Sigmoid colon (tissue), 7 donors: ENCODE data around the gene TSEN15. TPM values are rescaled to one million over a fixed set of nuclear protein-coding genes. Genes with fewer than 3 reads are reported as not detected.

Source experiments
- DNase-seq: peaks from one replicate; pipeline ENCODE4 v3.0.0-alpha.2; 2019
- H3K27ac ChIP-seq, 4 donors: fragments of 200-600 bp; sonication (generic); one replicate each; pipeline ENCODE4 v1.5.1; 2016 to 2019; ENCODE audit warnings: mild to moderate bottlenecking in 1 of 4
- H3K27me3 ChIP-seq, 3 donors: fragments of 200-600 bp; sonication (generic); one replicate each; pipeline ENCODE4 v1.5.1; 2019; ENCODE audit warnings: mild to moderate bottlenecking in 1 of 3
- H3K36me3 ChIP-seq, 4 donors: fragments of 200-600 bp; sonication (generic); one replicate each; pipeline ENCODE4 v1.5.1; 2016 to 2019
- H3K4me1 ChIP-seq, 4 donors: fragments of 200-600 bp; sonication (generic); one replicate each; pipeline ENCODE4 v1.5.1; 2017 to 2019
- H3K4me3 ChIP-seq, 4 donors: fragments of 200-600 bp; sonication (generic); one replicate each; pipeline ENCODE4 v1.5.1; 2017 to 2019; ENCODE audit warnings: mild to moderate bottlenecking in 2 of 4, moderate library complexity in 1 of 4
- H3K9me3 ChIP-seq, 4 donors: fragments of 200-600 bp in 3 of 4; sonication (generic) in 3 of 4; one replicate each; pipeline versions ENCODE4 v1.5.1 to v1.6.1; 2013 to 2019
- EP300 ChIP-seq, 4 donors: sonication (generic); formaldehyde crosslinking; IDR thresholded peaks; one replicate each; pipeline ENCODE4 v1.6.1; 2017; ENCODE audit warnings: antibody characterized with exemption in 4 of 4
- POLR2A ChIP-seq, 2 donors: fragments of 450-650 bp; IDR thresholded peaks; one replicate each; pipeline ENCODE4 v1.6.1; 2016; ENCODE audit warnings: antibody characterized with exemption in 2 of 2, mild to moderate bottlenecking in 2 of 2, moderate library complexity in 2 of 2
- POLR2AphosphoS5 ChIP-seq, 4 donors: sonication (generic); formaldehyde crosslinking; IDR thresholded peaks; one replicate each; pipeline ENCODE4 v1.6.1; 2017; ENCODE audit warnings: antibody characterized with exemption in 4 of 4
- WGBS, 2 donors: extraction: QIAGEN DNeasy Blood & Tissue Kit; methylation state at CpG; one replicate each; pipeline ENCODE4 v1.1.7; 2013; 5-methylcytosine and 5-hydroxymethylcytosine counted together
- intact Hi-C: fragments of 100-400 bp; cut with DNase I; formaldehyde crosslinking; loops from one replicate; pipeline ENCODE4 v1.15.1; 2023
- polyA plus RNA-seq, 3 donors: library from polyadenylated mRNA; stranded (reverse); fragments of 200-250 nt; gene quantifications; one replicate each; pipeline ENCODE4 v1.2.3, GENCODE V29; 2013
- total RNA-seq, 4 donors: library from RNA; depleted of rRNA; stranded (reverse); fragments of >200 nt; gene quantifications; one replicate each; pipeline ENCODE4 v1.1.0, GENCODE V29; 2016
- TF ChIP-seq, protein P1 (sequence below), 4 experiments: fragments of 450-650 bp in 3 of 4; fragments of 200-600 bp in 1 of 4; IDR thresholded peaks; one replicate each; pipeline ENCODE4 v1.5.1; 2016 to 2019; ENCODE audit warnings: antibody characterized with exemption in 4 of 4, mild to moderate bottlenecking in 3 of 4, moderate library complexity in 2 of 4
- donor health status: healthy with polysubstance abuse.
- donor health status: Bipolar disorder and iron deficiency.
- donor health status: healthy.

The TSEN15 gene
- total and polyA plus RNA-seq, 7 donors: 8.4 to 56.4 (median 29.4) TPM

DNA sequence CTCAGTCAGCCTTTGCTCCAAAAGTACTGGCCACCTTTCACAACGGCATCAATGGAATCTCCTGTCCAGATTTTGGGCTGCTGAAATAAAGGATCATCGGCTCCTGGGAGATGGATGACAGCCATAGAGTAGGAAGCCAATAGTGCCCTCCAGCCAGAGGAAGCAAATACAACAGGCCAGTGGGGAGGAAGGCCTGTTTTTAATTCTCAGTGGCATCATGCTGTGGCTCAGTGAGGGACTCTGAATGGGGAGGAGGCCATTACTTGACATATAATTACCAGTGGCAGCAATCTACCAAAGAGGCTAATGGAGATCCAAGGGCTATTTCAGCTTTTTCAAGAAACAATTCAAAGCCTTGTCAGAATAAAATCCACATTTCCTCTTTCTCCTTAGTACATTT is 40.7 kb upstream of the TSEN15 start:
- WGBS, 2 donors: 74 to 89% methylated on average over 2 of the region's 2 CpGs
- H3K9me3 ChIP-seq: no peaks in the 10 kb centered on the region
- H3K4me1 ChIP-seq: no peaks in the 10 kb centered on the region
- intact Hi-C loops: no loop called here
- H3K27me3 ChIP-seq: no peaks in the 10 kb centered on the region
- no peaks in the 10 kb centered on the region for H3K36me3 ChIP-seq
- TF ChIP-seq, protein P1, sequence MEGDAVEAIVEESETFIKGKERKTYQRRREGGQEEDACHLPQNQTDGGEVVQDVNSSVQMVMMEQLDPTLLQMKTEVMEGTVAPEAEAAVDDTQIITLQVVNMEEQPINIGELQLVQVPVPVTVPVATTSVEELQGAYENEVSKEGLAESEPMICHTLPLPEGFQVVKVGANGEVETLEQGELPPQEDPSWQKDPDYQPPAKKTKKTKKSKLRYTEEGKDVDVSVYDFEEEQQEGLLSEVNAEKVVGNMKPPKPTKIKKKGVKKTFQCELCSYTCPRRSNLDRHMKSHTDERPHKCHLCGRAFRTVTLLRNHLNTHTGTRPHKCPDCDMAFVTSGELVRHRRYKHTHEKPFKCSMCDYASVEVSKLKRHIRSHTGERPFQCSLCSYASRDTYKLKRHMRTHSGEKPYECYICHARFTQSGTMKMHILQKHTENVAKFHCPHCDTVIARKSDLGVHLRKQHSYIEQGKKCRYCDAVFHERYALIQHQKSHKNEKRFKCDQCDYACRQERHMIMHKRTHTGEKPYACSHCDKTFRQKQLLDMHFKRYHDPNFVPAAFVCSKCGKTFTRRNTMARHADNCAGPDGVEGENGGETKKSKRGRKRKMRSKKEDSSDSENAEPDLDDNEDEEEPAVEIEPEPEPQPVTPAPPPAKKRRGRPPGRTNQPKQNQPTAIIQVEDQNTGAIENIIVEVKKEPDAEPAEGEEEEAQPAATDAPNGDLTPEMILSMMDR (IDR thresholded peaks at IDR 0.05): no peak
- no peak for TF ChIP-seq POLR2A (IDR thresholded peaks at IDR 0.05)
- TF ChIP-seq EP300 (IDR thresholded peaks at IDR 0.05): no peak
- no peak for TF ChIP-seq POLR2AphosphoS5 (IDR thresholded peaks at IDR 0.05)
- no peak overlapping the region for H3K4me3 ChIP-seq
- no peak for DNase-seq
- H3K27ac ChIP-seq: no peak overlapping the region

DNA sequence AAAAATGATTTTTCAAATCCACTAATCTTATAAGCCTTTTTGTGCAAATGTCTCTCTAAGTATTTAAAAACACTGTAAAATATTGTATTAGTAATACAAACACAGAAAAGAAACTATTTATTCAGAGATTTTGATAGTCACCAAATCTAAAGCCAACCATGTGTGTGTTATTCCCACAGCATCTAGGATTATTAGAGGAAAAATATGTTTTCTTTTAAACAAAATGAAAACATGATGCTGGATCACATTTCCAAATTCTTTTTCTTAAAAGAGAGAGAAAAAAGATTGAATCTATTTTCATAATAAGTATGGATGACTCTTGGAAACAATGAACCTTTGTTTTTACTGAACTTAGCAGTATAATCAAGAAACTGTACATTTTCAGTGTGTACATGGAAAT is 39.3 kb upstream of the TSEN15 start:
- no peaks in the 10 kb centered on the region for H3K4me1 ChIP-seq
- H3K9me3 ChIP-seq: no peaks in the 10 kb centered on the region
- H3K4me3 ChIP-seq: no peak overlapping the region
- H3K27me3 ChIP-seq: no peaks in the 10 kb centered on the region
- intact Hi-C loops: no loop called here
- H3K36me3 ChIP-seq: no peaks in the 10 kb centered on the region
- TF ChIP-seq EP300 (IDR thresholded peaks at IDR 0.05) (no peak), POLR2A (IDR thresholded peaks at IDR 0.05) (no peak), POLR2AphosphoS5 (IDR thresholded peaks at IDR 0.05) (no peak)
- TF ChIP-seq, protein P1 (IDR thresholded peaks at IDR 0.05): no peak
- H3K27ac ChIP-seq: no peak overlapping the region
- no peak for DNase-seq

DNA sequence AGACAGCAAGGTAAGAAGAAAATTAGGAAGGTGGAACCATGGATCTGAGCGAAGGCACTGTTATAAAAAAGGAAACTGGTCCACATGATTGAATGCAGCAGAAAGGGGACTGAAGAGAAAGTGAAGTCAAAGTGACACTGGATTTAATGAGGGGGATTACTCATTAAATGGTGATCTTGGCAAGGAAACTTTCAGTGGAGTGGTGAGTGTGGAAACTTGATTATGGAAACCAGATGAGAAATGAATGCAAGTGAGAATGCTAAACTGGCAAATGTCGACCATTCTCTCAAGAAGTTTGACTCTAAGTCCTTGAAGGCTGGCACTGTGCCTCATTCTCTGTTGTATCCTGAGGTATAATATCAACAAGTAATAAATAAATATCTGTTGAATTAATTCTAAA is 37.3 kb upstream of the TSEN15 start:
- H3K27ac ChIP-seq: no peak overlapping the region
- WGBS, 2 donors: 88 to 91% methylated on average over 2 of the region's 2 CpGs

DNA sequence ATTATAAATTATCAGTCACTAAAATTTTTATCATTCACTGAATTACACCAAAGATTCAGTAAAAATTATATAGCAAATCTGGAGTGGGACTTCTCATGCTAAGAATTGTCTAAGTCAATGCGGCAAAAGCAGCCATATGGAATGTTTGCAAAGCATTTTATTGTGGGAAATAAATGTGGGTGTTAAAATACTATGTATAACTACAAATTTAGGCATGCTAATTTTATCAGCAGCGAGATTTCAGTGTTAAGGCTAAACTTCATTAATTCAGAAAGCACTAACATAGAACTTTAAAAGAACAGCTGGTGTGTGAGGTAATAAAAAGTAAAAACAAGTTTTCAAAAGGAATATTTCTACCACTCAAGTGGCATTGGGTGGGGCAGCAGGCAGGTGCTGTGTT is 35.4 kb upstream of the TSEN15 start:
- H3K36me3 ChIP-seq: no peaks in the 10 kb centered on the region
- intact Hi-C loops: no loop called here
- WGBS, 2 donors: 26 to 69% methylated on average over 2 of the region's 2 CpGs

More for the DNA sequence above, 37.3 kb upstream of the TSEN15 start:
- DNase-seq: no peak
- Histone ChIP-seq H3K27me3 (no peaks in the 10 kb centered on the region), H3K4me1 (peaks cover 0 to 10% (median 10%) of the 10 kb centered on the region in 4 donors), H3K36me3 (no peaks in the 10 kb centered on the region), H3K9me3 (no peaks in the 10 kb centered on the region), H3K4me3 (no peak overlapping the region)
- intact Hi-C loops: no loop called here
- TF ChIP-seq EP300 (IDR thresholded peaks at IDR 0.05) (no peak), POLR2AphosphoS5 (IDR thresholded peaks at IDR 0.05) (no peak), POLR2A (IDR thresholded peaks at IDR 0.05) (no peak)
- TF ChIP-seq, protein P1 (IDR thresholded peaks at IDR 0.05): no peak

More for the DNA sequence above, 35.4 kb upstream of the TSEN15 start:
- no peak for DNase-seq
- Histone ChIP-seq H3K4me3 (no peak overlapping the region), H3K27ac (no peak overlapping the region), H3K9me3 (no peaks in the 10 kb centered on the region), H3K4me1 (peaks cover 0 to 29% (median 21%) of the 10 kb centered on the region in 4 donors), H3K27me3 (no peaks in the 10 kb centered on the region)
- TF ChIP-seq, protein P1 (IDR thresholded peaks at IDR 0.05): no peak
- TF ChIP-seq EP300 (IDR thresholded peaks at IDR 0.05): no peak
- TF ChIP-seq POLR2A (IDR thresholded peaks at IDR 0.05): no peak
- no peak for TF ChIP-seq POLR2AphosphoS5 (IDR thresholded peaks at IDR 0.05)
